Erythroblast (primary cell): ENCODE results near the gene ATXN7L3B.
"Not testable (repeated sequence)": the region's sequence is repeated elsewhere in the genome, so short reads cannot be mapped to it uniquely, and the experiment has no call there.

Experiments used
- GATA1 ChIP-seq: IDR thresholded peaks from 2 replicates; pipeline ENCODE4 v1.6.1; 2011; ENCODE audit warnings: low read depth, mild to moderate bottlenecking, control low read depth, low read length, moderate library complexity
- POLR2A ChIP-seq: IDR thresholded peaks from 2 replicates; pipeline ENCODE4 v1.6.1; 2011; ENCODE audit warnings: mild to moderate bottlenecking, low read length

DNA sequence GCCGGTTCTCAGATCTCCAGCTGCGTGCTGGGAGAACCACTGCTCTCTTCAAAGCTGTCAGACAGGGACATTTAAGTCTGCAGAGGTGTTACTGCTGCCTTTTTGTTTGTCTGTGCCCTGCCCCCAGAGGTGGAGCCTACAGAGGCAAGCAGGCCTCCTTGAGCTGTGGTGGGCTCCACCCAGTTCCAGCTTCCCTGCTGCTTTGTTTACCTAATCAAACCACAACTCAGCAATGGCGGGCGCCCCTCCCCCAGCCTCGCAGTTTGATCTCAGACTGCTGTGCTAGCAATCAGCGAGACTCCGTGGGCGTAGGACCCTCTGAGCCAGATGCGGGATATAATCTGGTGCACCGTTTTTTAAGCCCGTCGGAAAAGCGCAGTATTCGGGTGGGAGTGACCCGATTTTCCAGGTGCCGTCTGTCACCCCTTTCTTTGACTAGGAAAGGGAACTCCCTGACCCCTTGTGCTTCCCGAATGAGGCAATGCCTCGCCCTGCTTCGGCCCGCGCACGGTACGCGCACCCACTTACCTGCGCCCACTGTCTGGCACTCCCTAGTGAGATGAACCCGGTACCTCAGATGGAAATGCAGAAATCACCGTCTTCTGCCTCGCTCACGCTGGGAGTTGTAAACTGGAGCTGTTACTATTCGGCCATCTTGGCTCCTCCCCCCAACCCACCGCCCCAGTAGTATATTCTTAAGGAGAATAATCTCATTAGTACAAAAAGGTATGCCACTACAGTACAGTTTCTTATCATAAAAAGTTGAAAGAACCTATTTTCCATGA is 28.6 kb upstream of the ATXN7L3B start:
- not testable (repeated sequence) for TF ChIP-seq POLR2A, GATA1
